ENCODE data around the gene LAMC3. TPM values are rescaled to one million over a fixed set of nuclear protein-coding genes. Genes with fewer than 3 reads are reported as not detected.
"Not testable (repeated sequence)": the region's sequence is repeated elsewhere in the genome, so short reads cannot be mapped to it uniquely, and the experiment has no call there.

LAMC3 gene
- total RNA-seq, 4 donors from 2014 or later, result under 0.01 to 0.78 (median 0.50) TPM; not detected in 1

DNA sequence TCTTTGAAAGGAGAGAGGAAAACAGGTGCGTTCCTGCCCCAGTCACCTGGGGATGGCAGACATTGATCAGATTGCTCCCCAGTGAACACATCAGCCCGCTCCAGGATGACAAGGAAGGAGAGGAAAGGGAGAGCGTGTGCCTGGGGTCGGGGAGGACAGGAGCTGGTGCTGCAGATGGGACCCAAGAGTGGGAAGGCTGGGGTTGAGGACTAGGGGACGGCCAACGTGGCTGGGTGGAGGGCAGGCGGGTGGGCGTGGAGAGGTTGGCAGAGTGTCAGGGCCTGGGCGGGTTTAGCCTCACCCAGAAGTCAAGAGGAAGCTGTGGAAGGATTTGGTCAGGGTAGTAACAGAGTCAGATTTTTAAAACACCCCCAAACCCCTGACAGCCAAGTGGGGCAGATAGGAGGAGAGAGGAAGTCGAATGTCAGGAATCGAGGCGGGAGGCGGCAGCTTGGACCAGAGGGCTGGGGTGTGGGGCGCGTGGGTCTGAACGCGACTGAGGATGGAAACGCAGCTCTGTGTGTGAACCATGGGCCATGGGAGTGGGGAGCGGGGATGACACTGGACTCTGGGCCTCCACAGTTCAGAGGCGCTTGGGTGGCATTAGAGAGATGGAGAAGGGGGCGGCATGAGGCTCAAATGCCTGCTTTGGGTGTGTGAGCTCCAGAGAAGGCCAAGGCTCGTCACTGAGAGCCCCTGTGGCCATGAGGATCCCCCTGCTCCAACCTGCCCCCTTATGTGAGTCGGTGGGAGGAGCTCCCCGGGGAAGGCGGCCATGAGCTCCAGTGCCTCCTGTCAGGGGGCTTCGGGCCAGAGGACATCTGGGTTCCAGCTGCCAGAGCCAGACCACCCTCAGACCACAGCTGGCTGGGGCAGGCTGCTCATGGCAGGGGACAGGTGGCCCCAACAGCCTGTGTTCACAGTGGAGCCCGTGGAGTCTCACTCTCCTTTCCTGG is 24.6 kb downstream of the LAMC3 start:
- H3K9me3 ChIP-seq, result no peaks in the 10 kb centered on the region
- WGBS, 2 donors (ENCODE audit: low coverage in 1 of 2), result 74 to 96% methylated on average over 8 to 18 of the region's 27 CpGs
- TF ChIP-seq POLR2A (IDR thresholded peaks at IDR 0.05) (no peak), CTCF (IDR thresholded peaks at IDR 0.05) (no peak), POLR2AphosphoS5 (IDR thresholded peaks at IDR 0.05) (no peak), EP300 (IDR thresholded peaks at IDR 0.05) (no peak)
- H3K4me1 ChIP-seq, result peaks cover 0 to 16% (median 10%) of the 10 kb centered on the region in 3 donors
- H3K27me3 ChIP-seq, result peaks cover 7% of the 10 kb centered on the region
- H3K36me3 ChIP-seq, result no peaks in the 10 kb centered on the region
- H3K27ac ChIP-seq, result no peak overlapping the region
- H3K4me3 ChIP-seq, result no peak overlapping the region
- ATAC-seq, result no peak

- Histone ChIP-seq H3K9me3 (no peaks in the 10 kb centered on the region), H3K36me3 (no peaks in the 10 kb centered on the region), H3K4me3 (no peak overlapping the region), H3K27me3 (peaks cover 7% of the 10 kb centered on the region), H3K27ac (no peak overlapping the region), H3K4me1 (peaks cover 0 to 16% (median 10%) of the 10 kb centered on the region in 3 donors)
- 94% methylated on average over 3 of the region's 14 CpGs; no CpG with 5 or more reads in 1 of the 2 donors for WGBS, 2 donors (ENCODE audit: low coverage in 1 of 2)
- TF ChIP-seq POLR2AphosphoS5 (IDR thresholded peaks at IDR 0.05) (no peak), EP300 (IDR thresholded peaks at IDR 0.05) (no peak), CTCF (IDR thresholded peaks at IDR 0.05) (no peak), POLR2A (IDR thresholded peaks at IDR 0.05) (no peak)
- ATAC-seq, result no peak
Observed at GRCh38 chr9:131034268-131034667, 25.3 kb downstream of the LAMC3 start.

- peaks cover 0 to 16% (median 10%) of the 10 kb centered on the region in 3 donors for H3K4me1 ChIP-seq
- 92 to 94% methylated on average over 4 to 10 of the region's 10 CpGs for WGBS, 2 donors (ENCODE audit: low coverage in 1 of 2)
- H3K36me3 ChIP-seq, H3K4me3 ChIP-seq, H3K27ac ChIP-seq, ATAC-seq, H3K9me3 ChIP-seq, H3K27me3 ChIP-seq: not testable (repeated sequence)
Observed at GRCh38 chr9:131034749-131035148, 25.8 kb downstream of the LAMC3 start.

- WGBS, 2 donors (ENCODE audit: low coverage in 1 of 2), result 88% methylated on average over 1 of the region's 3 CpGs; no CpG with 5 or more reads in 1 of the 2 donors
- Histone ChIP-seq H3K36me3 (no peaks in the 10 kb centered on the region), H3K4me1 (peaks cover 0 to 16% (median 10%) of the 10 kb centered on the region in 3 donors), H3K4me3 (no peak overlapping the region), H3K27me3 (peaks cover 7% of the 10 kb centered on the region), H3K27ac (no peak overlapping the region), H3K9me3 (no peaks in the 10 kb centered on the region)
- TF ChIP-seq EP300 (IDR thresholded peaks at IDR 0.05) (no peak), CTCF (IDR thresholded peaks at IDR 0.05) (no peak), POLR2A (IDR thresholded peaks at IDR 0.05) (no peak), POLR2AphosphoS5 (IDR thresholded peaks at IDR 0.05) (no peak)
- ATAC-seq, result no peak
Observed at GRCh38 chr9:131035548-131035947, 26.6 kb downstream of the LAMC3 start.

- H3K4me3 ChIP-seq, result no peak overlapping the region
- peaks cover 7% of the 10 kb centered on the region for H3K27me3 ChIP-seq
- TF ChIP-seq POLR2AphosphoS5 (IDR thresholded peaks at IDR 0.05) (no peak), EP300 (IDR thresholded peaks at IDR 0.05) (no peak), CTCF (IDR thresholded peaks at IDR 0.05) (no peak), POLR2A (IDR thresholded peaks at IDR 0.05) (no peak)
- no peak overlapping the region for H3K27ac ChIP-seq
- H3K36me3 ChIP-seq, result no peaks in the 10 kb centered on the region
- 10 to 100% methylated on average over 1 to 2 of the region's 24 CpGs for WGBS, 2 donors (ENCODE audit: low coverage in 1 of 2)
- H3K4me1 ChIP-seq, result peaks cover 0 to 16% (median 10%) of the 10 kb centered on the region in 3 donors
- ATAC-seq, result no peak
- no peaks in the 10 kb centered on the region for H3K9me3 ChIP-seq
Observed at GRCh38 chr9:131036071-131036470, 27.1 kb downstream of the LAMC3 start.
